SH-SY5Y (cell line): ENCODE results near the gene MMP3.

ENCODE experiments used
- GATA2 ChIP-seq: IDR thresholded peaks from 2 replicates; pipeline ENCODE4 v1.6.1; 2011; ENCODE audit warnings: mild to moderate bottlenecking, low read depth, low read length
- GATA3 ChIP-seq: IDR thresholded peaks from 2 replicates; pipeline ENCODE4 v1.6.1; 2011; ENCODE audit warnings: low read depth, mild to moderate bottlenecking, low read length, moderate library complexity

DNA sequence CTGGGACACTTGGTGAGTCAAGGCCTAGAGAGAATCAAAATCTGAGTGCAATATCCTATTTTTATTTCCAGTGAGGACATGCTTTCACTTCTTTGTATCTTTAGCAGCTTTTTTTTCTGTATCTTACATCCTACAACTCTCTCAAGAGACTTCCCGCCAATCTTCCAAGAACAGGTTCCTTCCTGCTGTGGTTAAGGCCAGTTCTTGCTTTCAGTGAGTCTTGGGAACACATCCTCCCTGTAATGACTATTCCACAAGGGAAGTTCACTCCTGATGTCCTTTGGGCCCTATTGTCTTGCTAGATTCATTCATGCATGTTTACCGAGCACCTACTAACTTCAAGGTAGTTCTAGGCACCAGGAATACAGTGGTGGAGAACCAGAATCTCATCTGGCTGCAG, 35.2 kb upstream of the MMP3 start:
- TF ChIP-seq GATA2, result no peak
- TF ChIP-seq GATA3, result no peak
